A549 (cell line): Measurements from ENCODE around the gene PRSS12. TPM values are rescaled to one million over a fixed set of nuclear protein-coding genes. Genes with fewer than 3 reads are reported as not detected.

Source experiments
- ATAC-seq, 2 experiments: fragments of 200-7000 bp in 1 of 2; fragments of >200 bp in 1 of 2; cut with Nextera tagmentation in 1 of 2; cut with Tn5 transposase in 1 of 2; 3 replicates each; pipeline versions ENCODE4 v1.8.0 to v1.9.1; 2018 to 2020; ENCODE audit warnings: mild to moderate bottlenecking in 1 of 2, moderate library complexity in 1 of 2
- CTCF ChIA-PET: fragments of 300-600 bp; sonication (Branson Sonifier 250); formaldehyde crosslinking; extraction: SDS; loops from one replicate; lab custom pipeline; 2021; ENCODE audit warnings: antibody characterized with exemption, inconsistent platforms; lab: Yijun Ruan, JAX
- POLR2A ChIA-PET: fragments of 350-600 bp; formaldehyde crosslinking; extraction: SDS; loops from one replicate; lab custom pipeline; 2021; ENCODE audit warnings: antibody characterized with exemption, inconsistent platforms; lab: Yijun Ruan, JAX
- DNase-seq, 2 experiments: peaks; one replicate each; pipeline versions ENCODE4 v3.0.0 to v3.0.0-alpha.2; 2011 to 2016; ENCODE audit warnings: low read depth in 1 of 2, low spot score in 1 of 2
- FAIRE-seq: peaks from 2 replicates; lab custom pipeline; 2011; peaks lifted over from hg19 to GRCh38; lab: Jason Lieb, UNC
- H3K27ac ChIP-seq, 2 experiments: fragments of >200 bp; sonication (Bioruptor Twin); formaldehyde crosslinking; 3 replicates each; pipeline ENCODE4 v1.5.1; 2016 to 2017
- H3K4me1 ChIP-seq: fragments of >200 bp; sonication (Bioruptor Twin); formaldehyde crosslinking; 3 replicates; pipeline ENCODE4 v1.6.1; 2016
- H3K4me2 ChIP-seq: fragments of >200 bp; sonication (Bioruptor Twin); formaldehyde crosslinking; 3 replicates; pipeline ENCODE4 v1.6.1; 2016
- H3K4me3 ChIP-seq: fragments of >200 bp; sonication (Bioruptor Twin); formaldehyde crosslinking; 3 replicates; pipeline ENCODE4 v1.5.1; 2016
- H3K9me3 ChIP-seq: fragments of >200 bp; sonication (Bioruptor Twin); formaldehyde crosslinking; 3 replicates; pipeline ENCODE4 v1.6.1; 2016
- BHLHE40 ChIP-seq: IDR thresholded peaks from 2 replicates; pipeline ENCODE4 v1.6.1; 2012; ENCODE audit warnings: low read depth, low read length, inconsistent platforms
- CHD2 ChIP-seq: fragments of 150-350 bp; IDR thresholded peaks from 2 replicates; pipeline ENCODE4 v1.6.1; 2014; ENCODE audit warnings: low read length; ENCODE audit not compliant: partially characterized antibody
- CHD4 ChIP-seq: fragments of 200-600 bp; sonication (generic); IDR thresholded peaks from 2 replicates; pipeline ENCODE4 v1.6.1; 2016; ENCODE audit warnings: antibody characterized with exemption, mild to moderate bottlenecking, borderline replicate concordance
- EHF ChIP-seq: fragments of 250-450 bp; sonication (Bioruptor Pico); IDR thresholded peaks from 2 replicates; pipeline ENCODE4 v1.5.0; 2020; ENCODE audit warnings: mild to moderate bottlenecking
- EHMT2 ChIP-seq: fragments of 200-600 bp; sonication (generic); IDR thresholded peaks from 2 replicates; pipeline ENCODE4 v1.6.1; 2016; ENCODE audit warnings: antibody characterized with exemption, low read depth, mild to moderate bottlenecking, moderate library complexity
- EP300 ChIP-seq, 2 experiments: fragments of >200 bp; sonication (Bioruptor Twin); formaldehyde crosslinking; IDR thresholded peaks; 2 replicates in 1 of 2; 3 replicates in 1 of 2; pipeline ENCODE4 v1.6.1; 2016 to 2017
- FOSB ChIP-seq: fragments of 250-450 bp; sonication (Bioruptor Pico); IDR thresholded peaks from 2 replicates; pipeline ENCODE4 v1.5.0; 2020; ENCODE audit warnings: mild to moderate bottlenecking, moderate library complexity
- GATA3 ChIP-seq: IDR thresholded peaks from 2 replicates; pipeline ENCODE4 v1.6.1; 2012; ENCODE audit warnings: borderline replicate concordance
- HDAC2 ChIP-seq: fragments of 200-600 bp; sonication (generic); IDR thresholded peaks from 2 replicates; pipeline ENCODE4 v1.6.1; 2016
- HEYL ChIP-seq: fragments of 250-450 bp; sonication (Bioruptor Pico); IDR thresholded peaks from 2 replicates; pipeline ENCODE4 v1.8.0; 2021; ENCODE audit warnings: mild to moderate bottlenecking, moderate library complexity
- HOXA7 ChIP-seq: fragments of 250-450 bp; sonication (Bioruptor Pico); IDR thresholded peaks from 2 replicates; pipeline ENCODE4 v1.5.0; 2020; ENCODE audit warnings: mild to moderate bottlenecking, moderate library complexity
- JUN ChIP-seq, 2 experiments: fragments of >200 bp; sonication (Bioruptor Twin); formaldehyde crosslinking; IDR thresholded peaks; 2 replicates in 1 of 2; 3 replicates in 1 of 2; pipeline ENCODE4 v1.6.1; 2016 to 2017
- MAFK ChIP-seq: fragments of 450-650 bp; IDR thresholded peaks from 2 replicates; pipeline ENCODE4 v1.6.1; 2014; ENCODE audit not compliant: partially characterized antibody
- MAZ ChIP-seq: fragments of 150-350 bp; IDR thresholded peaks from 2 replicates; pipeline ENCODE4 v1.6.1; 2014; ENCODE audit warnings: antibody characterized with exemption, low read depth, low read length, borderline replicate concordance
- NFE2L2 ChIP-seq: fragments of 150-350 bp; conservative IDR thresholded peaks from 2 replicates; pipeline ENCODE4 v1.6.1; 2014; ENCODE audit warnings: low read length
- NPAS2 ChIP-seq: fragments of 250-450 bp; sonication (Bioruptor Pico); IDR thresholded peaks from 2 replicates; pipeline ENCODE4 v1.8.0; 2022; ENCODE audit warnings: mild to moderate bottlenecking, moderate library complexity, borderline replicate concordance
- PBX3 ChIP-seq: IDR thresholded peaks from 2 replicates; pipeline ENCODE4 v1.6.1; 2012
- POLR2AphosphoS2 ChIP-seq: conservative IDR thresholded peaks from 2 replicates; pipeline ENCODE4 v1.6.1; 2012; ENCODE audit warnings: low read length, improper control_type of control experiment, inconsistent platforms
- RARB ChIP-seq: fragments of 250-450 bp; sonication (Bioruptor Pico); IDR thresholded peaks from 2 replicates; pipeline ENCODE4 v1.8.0; 2021; ENCODE audit warnings: mild to moderate bottlenecking, moderate library complexity
- TP53 ChIP-seq: fragments of 250-450 bp; sonication (Bioruptor Pico); IDR thresholded peaks from 2 replicates; pipeline ENCODE4 v1.5.0; 2021; ENCODE audit warnings: mild to moderate bottlenecking, moderate library complexity
- ZNF302 ChIP-seq: fragments of 250-450 bp; sonication (Bioruptor Pico); IDR thresholded peaks from 2 replicates; pipeline ENCODE4 v1.9.0; 2021; ENCODE audit warnings: inconsistent platforms, mild to moderate bottlenecking, moderate library complexity
- ZSCAN20 ChIP-seq: fragments of 250-450 bp; sonication (Bioruptor Pico); IDR thresholded peaks from 2 replicates; pipeline ENCODE4 v1.8.0; 2022; ENCODE audit warnings: mild to moderate bottlenecking, moderate library complexity
- WGBS: methylation state at CpG from one replicate; pipeline ENCODE4 v1.1.6; 2017; ENCODE audit errors: missing lambda C conversion rate; 5-methylcytosine and 5-hydroxymethylcytosine counted together
- polyA plus RNA-seq, 4 experiments: library from polyadenylated mRNA; depleted of rRNA in 3 of 4; stranded (reverse); fragments of >200 nt; fragmentation: RNase III in 1 of 4; extraction: RNeasy Plus Mini Kit Qiagen cat#74134 plus additional on column Dnase treatment in 1 of 4; gene quantifications; 2 replicates in 3 of 4; 3 replicates in 1 of 4; pipeline ENCODE4 v1.2.3, GENCODE V29; 2011 to 2017
- TF ChIP-seq, protein P1 (sequence below): fragments of 250-450 bp; sonication (Bioruptor Pico); IDR thresholded peaks from 2 replicates; pipeline ENCODE4 v1.5.0; 2021; ENCODE audit warnings: mild to moderate bottlenecking, moderate library complexity, borderline replicate concordance
- TF ChIP-seq, protein P2 (sequence below): fragments of 250-450 bp; sonication (Bioruptor Pico); IDR thresholded peaks from 2 replicates; pipeline ENCODE4 v1.5.0; 2020; ENCODE audit warnings: low read depth, mild to moderate bottlenecking, moderate library complexity

PRSS12 gene
- polyA plus RNA-seq, 2 of the 4 experiments (the other 2 are of a cell fraction) = 0.34 to 0.36 TPM

GRCh38 chr4:118260309-118260708 lies 92.5 kb downstream of the PRSS12 start:
- DNase-seq = no peak

DNA sequence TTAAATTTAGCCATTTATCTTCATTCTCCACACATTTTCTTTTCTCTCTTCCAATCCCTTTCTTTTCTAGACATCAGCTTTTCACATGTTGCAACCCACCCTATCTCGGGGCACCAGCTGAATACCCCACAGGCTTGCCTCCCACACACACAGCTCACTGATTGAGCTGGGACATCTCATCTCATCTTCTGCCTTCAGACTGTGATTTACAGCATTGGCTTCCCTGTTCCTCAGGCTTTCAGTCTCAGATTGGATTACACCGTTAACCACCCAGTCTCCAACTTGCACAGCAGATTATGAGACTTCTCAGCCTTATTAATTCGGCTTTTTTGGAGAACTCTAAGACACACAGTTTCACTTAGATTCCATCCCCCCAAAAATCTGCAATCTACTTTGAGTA lies 93.7 kb downstream of the PRSS12 start:
- ChIA-PET CTCF (interaction anchor here (0.6 kb wide), 1 partner anchor 183 kb away, joined by 3 read pairs; no protein-coding TSS in a partner anchor), POLR2A (no interaction called here)
- Histone ChIP-seq H3K4me1 (no peaks in the 10 kb centered on the region), H3K4me3 (no peak overlapping the region), H3K9me3 (no peaks in the 10 kb centered on the region), H3K27ac (no peak overlapping the region), H3K4me2 (no peak overlapping the region)
- FAIRE-seq = no peak
- DNase-seq = no peak
- WGBS = 21% methylated on average over 3 of the region's 3 CpGs
- TF ChIP-seq CHD2 = no peak
- no peak for TF ChIP-seq GATA3
- TF ChIP-seq, protein P1, sequence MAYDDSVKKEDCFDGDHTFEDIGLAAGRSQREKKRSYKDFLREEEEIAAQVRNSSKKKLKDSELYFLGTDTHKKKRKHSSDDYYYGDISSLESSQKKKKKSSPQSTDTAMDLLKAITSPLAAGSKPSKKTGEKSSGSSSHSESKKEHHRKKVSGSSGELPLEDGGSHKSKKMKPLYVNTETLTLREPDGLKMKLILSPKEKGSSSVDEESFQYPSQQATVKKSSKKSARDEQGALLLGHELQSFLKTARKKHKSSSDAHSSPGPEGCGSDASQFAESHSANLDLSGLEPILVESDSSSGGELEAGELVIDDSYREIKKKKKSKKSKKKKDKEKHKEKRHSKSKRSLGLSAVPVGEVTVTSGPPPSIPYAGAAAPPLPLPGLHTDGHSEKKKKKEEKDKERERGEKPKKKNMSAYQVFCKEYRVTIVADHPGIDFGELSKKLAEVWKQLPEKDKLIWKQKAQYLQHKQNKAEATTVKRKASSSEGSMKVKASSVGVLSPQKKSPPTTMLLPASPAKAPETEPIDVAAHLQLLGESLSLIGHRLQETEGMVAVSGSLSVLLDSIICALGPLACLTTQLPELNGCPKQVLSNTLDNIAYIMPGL (CRISPR knock-in tag) = no peak
- TF ChIP-seq HDAC2 = no peak
- TF ChIP-seq FOSB (CRISPR knock-in tag) = no peak
- TF ChIP-seq HOXA7 = no peak
- no peak for TF ChIP-seq BHLHE40
- TF ChIP-seq NPAS2 (CRISPR knock-in tag) = no peak
- no peak for TF ChIP-seq JUN (IDR thresholded peaks at IDR 0.05)
- TF ChIP-seq RARB (CRISPR knock-in tag) = no peak
- TF ChIP-seq ZSCAN20 = no peak
- no peak for TF ChIP-seq EP300 (IDR thresholded peaks at IDR 0.05)
- TF ChIP-seq NFE2L2 = no peak
- TF ChIP-seq CHD4 = no peak
- no peak for TF ChIP-seq PBX3
- TF ChIP-seq EHF = no peak
- TF ChIP-seq, protein P2, sequence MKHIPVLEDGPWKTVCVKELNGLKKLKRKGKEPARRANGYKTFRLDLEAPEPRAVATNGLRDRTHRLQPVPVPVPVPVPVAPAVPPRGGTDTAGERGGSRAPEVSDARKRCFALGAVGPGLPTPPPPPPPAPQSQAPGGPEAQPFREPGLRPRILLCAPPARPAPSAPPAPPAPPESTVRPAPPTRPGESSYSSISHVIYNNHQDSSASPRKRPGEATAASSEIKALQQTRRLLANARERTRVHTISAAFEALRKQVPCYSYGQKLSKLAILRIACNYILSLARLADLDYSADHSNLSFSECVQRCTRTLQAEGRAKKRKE = no peak
- TF ChIP-seq EHMT2 = no peak
- TF ChIP-seq HEYL (CRISPR knock-in tag) = no peak
- no peak for TF ChIP-seq POLR2AphosphoS2
- no peak for ATAC-seq

More at GRCh38 chr4:118260309-118260708, 92.5 kb downstream of the PRSS12 start:
- Histone ChIP-seq H3K9me3 (no peaks in the 10 kb centered on the region), H3K4me1 (no peaks in the 10 kb centered on the region), H3K27ac (no peak overlapping the region)
- no peak for TF ChIP-seq TP53 (CRISPR knock-in tag)
- TF ChIP-seq MAZ = no peak
- no peak for TF ChIP-seq BHLHE40
- no peak for TF ChIP-seq JUN (IDR thresholded peaks at IDR 0.05)
- no peak for TF ChIP-seq NPAS2 (CRISPR knock-in tag)
- no peak for TF ChIP-seq MAFK
- no peak for TF ChIP-seq HOXA7
- TF ChIP-seq, all 56 proteins: peak for 0
- H3K4me2 ChIP-seq = no peak overlapping the region
- no peak for FAIRE-seq
- WGBS = 53% methylated on average over 2 of the region's 2 CpGs
- no peak for ATAC-seq
- H3K4me3 ChIP-seq = no peak overlapping the region
- POLR2A ChIA-PET = no interaction called here
- CTCF ChIA-PET = no interaction called here

DNA sequence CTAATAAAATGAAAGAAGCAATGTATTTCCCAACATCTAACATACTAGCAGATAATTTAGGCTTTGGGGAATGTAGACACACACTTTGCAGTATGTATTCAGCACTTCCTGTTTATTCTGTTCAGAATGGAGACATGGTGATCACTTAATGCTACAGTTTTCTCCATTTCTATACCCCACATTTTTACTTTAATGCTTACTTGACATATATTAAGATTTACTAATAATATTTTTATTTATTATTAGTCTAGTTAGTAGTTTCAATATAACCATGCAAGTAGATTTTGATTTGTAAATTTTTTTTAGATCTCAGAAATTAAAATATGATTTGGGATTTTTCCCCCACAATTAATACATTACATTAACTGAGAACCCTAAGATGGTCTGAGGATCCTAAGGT lies 98.4 kb downstream of the PRSS12 start:
- H3K4me2 ChIP-seq = no peak overlapping the region
- FAIRE-seq = no peak
- no peak for DNase-seq
- no peak overlapping the region for H3K4me3 ChIP-seq
- H3K27ac ChIP-seq = no peak overlapping the region
- H3K4me1 ChIP-seq = no peaks in the 10 kb centered on the region
- no peaks in the 10 kb centered on the region for H3K9me3 ChIP-seq
- CTCF ChIA-PET = interaction anchor here (0.6 kb wide), 1 partner anchor 18 kb away, joined by 3 read pairs; no protein-coding TSS in a partner anchor
- peak; percentile 10 for TF ChIP-seq MAFK
- no peak for TF ChIP-seq ZNF302 (CRISPR knock-in tag)
- POLR2A ChIA-PET = no interaction called here
- ATAC-seq = no peak
